Esophagus muscularis mucosa (tissue), 3 donors: Measurements from ENCODE around the gene KHK.

ENCODE experiments used
- CTCF ChIP-seq, 3 experiments: fragments of 200-600 bp in 2 of 3; fragments of 450-650 bp in 1 of 3; sonication (generic) in 2 of 3; IDR thresholded peaks; one replicate each; pipeline ENCODE4 v1.5.1; 2017 to 2019; ENCODE audit warnings: antibody characterized with exemption in 3 of 3, mild to moderate bottlenecking in 2 of 3, moderate library complexity in 1 of 3
- EP300 ChIP-seq: sonication (generic); formaldehyde crosslinking; IDR thresholded peaks from one replicate; pipeline ENCODE4 v1.6.1; 2017; ENCODE audit warnings: antibody characterized with exemption

GRCh38 chr2:27091746-27092695 lies 5.4 kb downstream of the KHK start:
- TF ChIP-seq CTCF (IDR thresholded peaks at IDR 0.05) (no peak), EP300 (no peak)
